HG03378 (cell line): Measurements from ENCODE around the gene HPS1.
"Not testable (repeated sequence)": the region's sequence is repeated elsewhere in the genome, so short reads cannot be mapped to it uniquely, and the experiment has no call there.

Experiments used
- ATAC-seq: cut with Tn5 transposase; IDR thresholded peaks from one replicate; pipeline ENCODE4 v1.9.1; 2021; ENCODE audit warnings: mild to moderate bottlenecking, moderate library complexity; ENCODE audit not compliant: unreplicated experiment

The HPS1 gene

DNA sequence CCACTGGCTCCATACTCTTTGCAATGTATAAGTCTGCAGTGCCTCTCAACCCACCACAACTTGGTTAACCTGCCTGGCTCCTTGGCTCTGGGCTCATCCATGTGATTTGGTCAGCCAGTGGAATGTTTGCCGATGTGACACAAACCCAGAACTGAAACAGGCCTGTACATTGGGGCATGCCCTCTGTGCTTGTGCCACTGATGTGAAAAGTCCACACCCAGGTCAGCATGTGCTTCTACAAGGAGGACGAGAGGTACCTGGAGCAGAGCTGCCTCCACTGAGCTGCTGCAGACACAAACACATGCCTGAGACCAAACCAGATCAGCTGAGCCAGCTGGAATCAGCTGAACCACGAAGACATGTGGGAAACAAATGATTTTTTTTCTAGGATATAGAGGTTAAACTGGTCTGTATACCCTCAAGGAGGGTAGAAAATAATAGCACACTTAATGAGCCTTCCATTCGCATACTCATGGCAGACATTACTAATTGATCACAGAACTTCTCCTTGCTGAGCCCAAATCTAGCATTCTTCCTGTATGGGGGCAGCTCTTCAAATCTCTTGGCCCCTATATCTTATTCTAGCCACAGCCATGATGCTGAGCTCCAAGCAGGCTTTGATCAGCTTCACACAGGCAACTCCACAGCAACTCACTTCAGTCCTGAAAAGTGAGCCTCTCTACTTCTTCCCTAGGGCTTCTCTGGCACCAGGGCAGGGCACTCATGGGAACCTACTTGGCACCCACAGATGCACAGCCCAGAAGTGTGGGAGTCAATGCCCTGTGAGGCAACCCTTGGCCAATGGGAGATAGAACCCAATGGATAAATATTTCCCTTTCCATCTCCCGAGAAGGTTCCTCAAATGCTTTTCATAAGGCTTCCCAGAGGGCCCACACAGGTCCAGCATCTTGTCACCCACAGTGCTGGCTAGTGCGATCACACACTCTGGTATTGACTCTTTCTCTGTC, 50.4 kb downstream of the HPS1 start:
- no peak for ATAC-seq

DNA sequence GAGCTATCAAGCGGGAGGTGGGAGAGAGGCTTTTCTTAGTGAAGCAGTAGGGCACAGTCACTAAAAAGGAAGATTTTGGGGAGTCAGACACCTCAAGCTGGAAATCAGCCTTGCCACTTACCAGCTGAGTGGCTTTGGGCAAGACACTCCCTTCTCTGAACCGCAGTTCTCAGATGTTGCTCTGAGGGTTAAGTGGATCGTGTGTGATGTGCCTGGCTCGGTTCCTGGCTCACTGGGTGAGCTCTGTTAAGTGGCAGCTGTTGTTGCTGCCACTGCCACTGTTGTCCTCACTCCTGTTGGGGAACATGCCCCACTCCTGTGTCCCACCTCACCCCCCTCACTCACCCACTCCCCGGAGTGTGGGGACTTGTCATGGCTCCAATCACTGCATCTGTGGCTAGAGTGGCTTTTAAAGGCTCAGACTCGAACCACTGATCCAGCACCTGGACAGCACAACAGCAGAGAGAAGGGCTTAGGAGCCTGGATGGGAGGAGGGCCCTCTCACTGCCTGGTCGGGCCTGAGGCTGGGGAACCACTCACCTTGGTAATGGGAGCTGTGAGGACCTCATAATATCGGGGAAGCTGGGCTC, 51.8 kb downstream of the HPS1 start:
- no peak for ATAC-seq

DNA sequence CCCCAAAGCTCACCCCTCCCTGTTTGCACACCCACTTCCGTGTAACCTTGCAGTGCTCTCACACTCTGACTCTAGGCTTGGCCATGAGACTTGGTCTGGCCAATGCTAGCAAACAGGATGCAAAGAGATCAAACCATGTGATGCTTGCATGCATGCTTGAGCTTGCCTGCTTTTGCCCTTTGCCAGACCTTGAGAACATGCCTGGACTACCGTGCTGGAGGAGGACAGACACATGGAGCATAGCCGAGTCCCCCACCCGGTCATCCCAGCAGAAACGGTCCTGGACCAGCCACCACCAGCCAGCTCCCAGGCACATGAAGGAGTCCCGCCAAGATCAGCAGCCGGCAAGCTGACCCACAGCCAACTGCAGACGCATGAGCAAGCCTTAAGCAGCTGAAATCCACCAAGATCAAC, 55.1 kb downstream of the HPS1 start:
- ATAC-seq: peak; percentile 41

DNA sequence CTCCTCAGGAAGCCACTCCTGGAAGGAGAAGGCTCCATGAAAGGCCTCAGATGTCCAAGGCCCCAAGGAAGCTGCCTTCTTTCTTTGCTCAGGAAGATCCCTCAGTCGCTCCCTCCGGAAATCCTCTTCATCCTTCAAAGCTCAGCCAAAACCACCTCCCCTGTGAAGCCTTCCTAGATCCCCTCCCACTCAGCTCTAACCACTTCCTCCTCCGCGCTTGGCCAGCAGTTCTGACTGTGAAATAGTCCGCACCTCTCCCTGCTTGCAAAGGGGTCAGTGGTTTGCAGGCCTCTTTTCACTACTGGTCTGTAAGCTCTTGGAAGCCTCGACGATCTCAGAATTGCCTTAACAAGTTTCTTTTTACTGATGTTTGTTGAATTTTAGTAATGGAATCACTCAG, 55.7 kb downstream of the HPS1 start:
- peak; percentile 45 for ATAC-seq

DNA sequence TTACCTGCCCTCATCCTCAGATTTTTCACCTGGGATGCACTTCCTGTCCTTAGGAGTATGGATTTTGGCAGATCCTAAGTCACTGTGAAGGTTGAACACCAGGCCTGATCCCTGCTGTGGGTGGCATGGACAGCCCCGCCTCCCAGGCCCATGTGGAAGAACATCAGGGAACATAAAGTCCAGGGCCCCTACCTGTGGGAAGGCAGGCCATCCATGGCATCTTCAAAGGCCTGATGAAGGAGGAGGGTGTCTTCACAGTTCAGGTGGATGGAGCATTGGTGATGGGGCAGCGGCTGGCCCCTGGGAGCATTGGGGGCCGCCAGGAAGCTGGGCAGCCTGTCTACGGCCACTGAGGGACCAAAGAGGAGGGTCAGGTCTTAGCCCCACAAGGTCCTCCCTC, 56.3 kb downstream of the HPS1 start:
- ATAC-seq: no peak

DNA sequence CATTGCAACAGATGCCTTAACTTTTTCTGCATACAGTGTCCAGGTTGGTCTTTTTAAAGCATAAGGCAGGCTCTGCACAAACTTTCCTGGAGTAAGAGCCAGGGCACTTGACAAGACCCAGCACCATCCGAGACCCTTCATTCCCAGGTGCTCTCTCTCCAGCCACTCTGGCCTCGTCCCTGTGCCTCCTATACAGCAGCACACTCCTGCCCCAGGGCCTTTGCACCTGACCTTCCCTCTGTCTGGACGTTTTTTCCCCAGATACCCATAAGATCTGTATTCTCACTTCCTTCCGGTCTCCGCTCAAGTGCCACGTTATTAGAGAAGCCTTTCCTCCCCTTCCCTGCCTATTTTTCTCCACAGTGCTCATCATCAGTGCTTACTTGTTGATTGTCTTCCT, 57.3 kb downstream of the HPS1 start:
- no peak for ATAC-seq

DNA sequence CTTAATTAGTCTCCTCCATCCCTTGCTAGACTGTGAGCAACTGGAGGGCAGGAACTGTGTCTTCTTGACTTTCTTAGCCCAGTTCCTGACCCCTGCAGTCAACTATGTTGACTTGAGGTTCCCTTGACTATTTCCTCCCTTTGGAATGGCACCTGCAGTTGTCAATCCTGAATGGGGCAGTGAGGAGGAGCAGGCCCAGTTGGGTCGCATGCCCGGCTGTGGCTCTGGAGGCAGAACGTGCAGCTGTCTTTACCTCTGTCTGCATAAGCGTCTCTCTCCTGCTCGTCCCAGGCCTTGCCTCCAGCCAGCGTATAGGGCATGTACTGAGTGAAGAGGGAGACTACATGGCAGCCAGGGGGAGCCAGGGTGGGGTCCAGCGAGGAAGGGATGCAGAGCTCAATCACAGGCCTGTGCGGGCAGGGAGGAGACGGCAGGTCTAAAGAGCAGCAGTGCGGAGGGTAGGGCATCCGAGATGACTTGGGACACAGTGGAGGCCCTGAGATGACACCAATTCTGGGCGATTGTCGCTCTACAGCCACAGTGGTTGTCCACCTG, 58.6 kb downstream of the HPS1 start:
- no peak for ATAC-seq

DNA sequence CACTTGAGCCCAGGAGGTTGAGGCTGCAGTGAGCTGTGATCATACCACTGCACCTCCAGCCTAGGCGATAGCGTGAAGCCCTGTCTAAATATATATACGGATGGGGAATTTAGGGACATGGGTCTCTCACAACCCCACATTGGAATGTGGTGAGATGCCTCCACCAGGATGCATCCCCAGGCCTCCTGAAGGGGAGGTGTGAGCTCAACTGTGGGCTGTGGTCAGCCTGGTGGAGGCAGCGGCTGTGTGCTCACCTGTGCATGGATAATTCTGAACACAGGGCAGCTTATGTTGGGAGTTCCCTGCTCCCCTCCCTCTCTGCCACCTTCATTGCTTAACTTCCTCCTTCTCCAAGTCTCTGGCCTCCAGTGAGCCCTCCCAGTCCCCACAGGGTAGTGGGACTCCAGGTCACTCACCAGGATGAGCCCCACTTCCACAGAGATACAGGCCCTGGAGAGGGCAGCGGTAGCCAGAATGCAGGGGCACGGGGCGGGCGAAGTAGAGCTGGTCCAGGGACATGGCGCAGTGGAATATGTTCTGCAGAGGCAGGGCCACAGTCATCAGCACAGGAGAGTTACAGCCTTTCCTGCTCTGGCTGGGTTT, 62.1 kb downstream of the HPS1 start:
- no peak for ATAC-seq

DNA sequence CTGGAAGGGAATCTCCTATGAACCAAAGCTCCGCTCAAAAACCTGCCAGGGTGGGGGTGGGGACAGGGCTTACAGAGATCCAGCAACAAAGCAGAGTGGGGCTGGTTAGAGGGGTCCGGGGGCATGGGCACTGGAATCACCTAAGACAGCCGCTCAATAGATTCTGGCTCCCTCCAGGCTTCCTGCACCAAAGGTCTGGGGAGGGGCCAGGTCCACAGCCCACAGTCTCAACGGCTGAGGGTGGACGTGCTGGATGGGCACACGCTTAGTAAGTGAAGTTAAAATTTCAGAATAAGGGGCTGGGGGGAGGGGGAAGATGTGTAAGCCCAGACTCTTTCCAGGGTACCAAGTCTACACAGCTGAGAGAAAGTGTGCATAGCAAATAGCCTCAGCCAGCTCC, 62.9 kb downstream of the HPS1 start:
- ATAC-seq: no peak

DNA sequence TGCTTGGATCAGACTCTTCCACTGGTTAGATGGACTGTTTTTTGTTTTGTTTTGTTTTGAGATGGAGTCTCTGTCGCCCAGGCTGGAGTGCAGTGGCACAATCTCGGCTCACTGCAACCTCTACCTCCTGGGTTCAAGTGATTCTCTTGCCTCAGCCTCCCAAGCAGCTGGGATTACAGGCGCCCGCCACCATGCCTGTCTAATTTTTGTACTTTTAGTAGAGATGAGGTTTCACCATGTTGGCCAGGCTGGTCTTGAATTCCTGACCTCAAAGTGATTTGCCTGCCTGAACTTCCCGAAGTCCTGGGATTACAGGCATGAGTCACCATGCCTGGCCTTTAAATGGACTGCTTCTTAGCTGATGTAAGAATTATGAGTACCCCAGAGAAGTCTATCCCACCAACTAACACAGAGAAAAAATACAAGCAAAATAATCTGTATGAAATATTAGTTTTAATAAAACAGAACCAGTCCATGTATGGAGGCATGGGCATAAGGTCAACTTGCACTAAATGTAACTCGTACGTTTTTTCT, 63.5 kb downstream of the HPS1 start:
- ATAC-seq: not testable (repeated sequence)

DNA sequence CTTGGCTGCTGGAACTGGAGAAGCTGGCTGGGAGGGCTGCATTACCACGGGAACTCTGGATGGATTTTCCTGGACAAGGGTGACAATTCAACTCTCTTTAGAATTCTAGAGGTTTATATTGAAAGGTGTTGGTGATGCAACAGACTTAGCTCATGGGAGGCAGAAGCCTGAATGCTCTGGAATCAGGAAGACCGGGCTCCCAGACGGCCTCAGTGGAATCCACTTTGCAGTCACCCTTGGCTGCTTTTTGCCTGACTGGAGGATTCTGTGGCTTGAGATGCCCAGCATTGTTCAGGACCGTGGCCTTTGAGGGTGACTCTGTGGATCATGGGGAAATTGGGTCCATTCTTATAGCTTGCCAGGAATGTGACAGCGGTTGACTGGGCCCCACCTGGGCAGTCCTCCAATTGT, 64.0 kb downstream of the HPS1 start:
- no peak for ATAC-seq

DNA sequence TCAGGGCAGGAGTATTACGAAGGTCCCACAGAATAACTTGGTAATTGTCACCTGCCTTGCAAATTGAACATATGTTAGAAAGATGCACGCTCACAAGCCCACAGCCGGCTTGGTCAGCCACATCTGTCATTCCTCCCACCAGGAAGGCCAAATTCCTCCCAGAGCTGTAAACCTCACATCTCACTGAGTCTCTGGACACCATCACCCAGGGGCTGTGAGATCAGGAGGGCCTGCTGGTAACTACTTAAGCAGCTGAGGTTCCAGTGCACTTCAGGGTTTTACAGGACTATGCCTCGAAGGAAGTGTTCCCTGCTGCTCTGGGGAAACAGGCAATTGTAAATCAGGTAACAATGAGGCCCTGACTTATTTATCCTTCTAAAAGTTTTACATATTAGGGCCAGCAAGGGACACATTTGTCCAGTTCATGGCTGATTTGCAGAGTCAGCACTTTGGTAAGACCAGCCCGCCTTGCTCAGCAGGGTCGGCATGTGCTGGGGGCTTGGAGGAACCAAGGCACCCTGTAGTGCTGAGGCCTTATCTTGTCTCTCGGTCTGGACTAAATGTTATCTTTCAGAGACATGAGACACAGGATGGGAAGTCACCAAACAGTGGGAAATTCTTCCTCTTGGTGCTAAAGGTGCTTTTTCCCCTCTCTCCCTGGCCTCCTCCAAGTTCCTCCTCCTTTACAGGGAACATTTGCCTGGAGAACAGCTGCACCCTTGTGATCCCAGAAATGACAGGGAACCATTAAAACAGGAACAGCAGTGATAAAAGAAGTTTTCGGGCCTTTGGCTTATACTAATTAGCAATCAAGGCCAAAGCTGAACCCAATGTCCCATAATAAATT, 66.0 kb downstream of the HPS1 start:
- no peak for ATAC-seq

DNA sequence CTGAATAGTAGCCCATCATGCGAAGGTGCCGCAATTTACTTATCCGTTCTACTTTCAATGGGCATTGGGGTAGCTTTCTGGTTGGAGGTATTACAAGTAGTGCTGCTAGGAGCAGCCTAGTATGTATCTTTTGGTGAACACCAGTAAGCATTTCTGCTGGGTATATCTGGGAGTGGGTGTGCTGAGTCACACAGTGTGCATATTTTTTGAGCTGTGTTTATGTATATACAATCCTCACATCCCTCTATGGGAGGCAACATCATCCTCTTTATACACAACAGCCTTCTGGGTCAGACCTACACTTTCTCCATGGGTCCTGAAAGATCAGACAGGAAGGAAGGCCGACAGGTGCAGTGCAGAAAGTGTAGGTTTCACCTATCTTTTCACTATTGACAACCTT, 68.0 kb downstream of the HPS1 start:
- no peak for ATAC-seq

DNA sequence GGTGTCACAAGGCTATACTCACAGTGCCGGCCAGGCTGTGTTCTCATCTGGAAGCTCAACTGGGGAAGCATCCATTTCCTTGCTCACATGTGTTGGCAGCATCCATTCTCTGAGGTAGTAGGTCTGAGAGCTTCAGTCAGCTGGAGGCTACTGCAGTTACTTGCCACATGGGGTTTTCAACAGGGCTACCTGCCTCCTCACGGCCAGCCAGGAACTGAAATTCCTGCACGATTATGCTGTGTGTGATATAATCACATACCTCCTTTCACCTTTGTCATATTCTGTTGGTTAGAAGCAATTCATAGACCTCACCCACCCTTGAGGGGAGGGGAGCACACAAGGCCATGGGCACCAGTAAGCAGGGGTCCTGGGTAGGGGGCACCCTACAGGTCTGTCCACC, 69.2 kb downstream of the HPS1 start:
- ATAC-seq: no peak

DNA sequence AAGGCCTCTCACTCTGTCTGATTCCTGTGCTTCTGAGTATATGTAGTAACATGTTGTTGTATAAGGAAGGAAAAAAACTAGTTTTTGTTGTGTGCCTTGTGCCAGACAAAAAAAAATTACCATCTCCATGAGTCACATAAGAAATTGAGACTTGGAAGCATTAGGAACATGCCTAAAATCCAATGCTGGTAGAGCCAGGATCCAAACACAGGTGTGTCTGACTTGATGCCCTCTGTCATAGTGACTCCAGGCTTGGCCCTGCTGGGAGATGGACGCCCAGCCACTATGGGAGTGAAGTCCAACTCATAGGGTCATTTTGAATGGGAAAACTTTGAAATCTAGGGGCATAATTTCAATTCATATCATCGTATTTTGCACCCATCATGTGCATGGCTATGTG, 69.7 kb downstream of the HPS1 start:
- ATAC-seq: no peak

DNA sequence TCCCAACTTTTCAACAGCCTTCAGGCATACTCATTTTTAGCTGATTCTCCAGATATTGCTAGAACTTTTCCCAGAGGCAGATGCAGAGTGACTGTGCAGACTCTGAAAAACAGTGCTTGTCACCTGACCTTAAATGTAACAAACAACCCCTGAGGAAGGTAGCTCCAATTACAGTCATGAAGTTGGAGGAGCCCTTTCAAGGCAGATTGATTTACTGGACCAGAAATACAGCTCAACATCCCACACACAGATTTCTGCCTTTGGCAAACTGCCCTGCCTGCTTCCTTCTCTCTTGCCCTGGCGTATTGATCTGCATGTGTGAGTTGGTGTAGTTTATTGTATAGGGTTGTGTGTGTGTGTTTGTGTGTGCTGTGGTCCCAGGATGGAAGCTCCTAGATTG, 70.2 kb downstream of the HPS1 start:
- ATAC-seq: no peak

DNA sequence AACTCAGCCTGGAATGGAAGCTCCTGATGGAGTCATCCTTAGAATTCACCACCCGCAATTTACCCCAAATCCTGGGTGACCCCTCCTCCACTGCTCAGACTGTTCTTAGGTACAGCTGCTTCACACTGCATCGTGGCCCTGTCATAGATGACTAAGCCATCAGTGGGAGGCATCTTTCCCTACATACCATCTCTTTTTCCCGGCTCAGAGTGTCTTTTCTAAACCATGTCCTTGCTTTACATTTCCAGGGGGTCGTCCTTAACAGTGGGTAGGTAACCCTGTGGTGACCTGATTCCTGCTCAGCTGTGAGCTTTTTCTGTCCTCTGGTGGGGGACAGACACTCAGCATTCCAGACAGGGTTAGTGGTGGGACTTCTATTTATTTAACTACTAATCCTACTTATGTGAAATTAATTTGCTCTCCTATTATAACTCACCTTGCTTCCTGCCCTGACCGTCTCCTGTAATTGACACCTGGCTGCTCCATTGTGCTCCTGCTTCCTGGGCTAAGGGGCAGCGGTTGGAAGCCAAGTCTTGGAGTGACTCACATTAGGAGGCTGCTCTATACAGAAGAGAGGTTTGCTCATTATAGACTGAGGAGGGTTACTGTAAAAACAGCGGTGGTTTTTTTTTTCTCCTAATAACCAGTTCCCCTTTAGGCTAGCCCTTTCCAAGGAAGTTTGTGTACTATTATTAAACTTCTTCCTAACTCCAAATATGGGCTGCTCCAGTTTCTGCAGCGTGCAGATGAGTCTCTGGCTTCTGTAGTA, 72.3 kb downstream of the HPS1 start:
- no peak for ATAC-seq

DNA sequence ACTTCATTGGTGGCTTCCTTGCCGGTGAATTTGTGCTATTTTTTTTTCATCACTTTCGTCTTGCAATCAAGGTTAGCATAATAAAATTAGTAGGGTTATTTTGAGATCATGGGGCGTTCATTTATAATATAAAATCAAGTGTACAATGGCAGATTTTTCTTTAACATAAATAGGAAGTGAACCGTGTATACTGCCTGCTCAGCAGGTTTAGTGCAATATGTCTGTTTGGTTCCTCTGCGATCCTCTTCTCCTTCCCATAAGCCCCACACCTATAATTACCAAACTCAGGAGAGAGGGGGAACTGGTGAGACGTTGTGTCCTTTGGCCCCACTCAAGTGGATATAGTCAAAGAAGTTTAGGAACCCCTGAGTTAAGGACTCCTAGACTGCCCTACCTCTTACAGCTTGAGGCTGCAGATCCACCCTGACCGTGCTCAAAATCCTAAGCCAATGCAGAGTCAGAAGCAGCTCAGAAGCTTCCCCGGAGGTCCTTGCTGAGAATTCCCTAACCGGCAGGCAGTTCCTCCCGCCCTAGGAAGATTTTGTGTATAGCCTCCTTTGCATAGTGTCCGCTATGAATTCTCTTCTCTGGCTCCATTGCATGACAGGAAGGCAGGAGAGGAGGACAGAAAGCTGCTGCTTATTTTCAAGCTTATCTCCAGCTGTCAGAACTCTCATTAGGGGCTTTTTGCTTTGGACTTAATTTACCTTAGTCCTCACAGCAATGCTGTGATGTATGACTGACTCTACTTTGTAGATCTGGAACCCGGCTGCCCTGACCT, 73.3 kb downstream of the HPS1 start:
- ATAC-seq: no peak
